Right cardiac atrium (tissue), 5 donors: ENCODE data around the gene PNMT. TPM values are rescaled to one million over a fixed set of nuclear protein-coding genes. Genes with fewer than 3 reads are reported as not detected.
A peak's percentile ranks its signal among the peaks of the same experiment; 100 is the strongest.

Source experiments
- ATAC-seq, 2 donors: fragments of 200-7000 bp; cut with Tn5 transposase; one replicate each; pipeline versions ENCODE4 v1.8.0 to v1.9.1; 2020; ENCODE audit warnings: moderate library complexity in 2 of 2, mild to moderate bottlenecking in 1 of 2
- DNase-seq, 3 donors: peaks; one replicate each; pipeline ENCODE4 v3.0.0-alpha.2; 2020
- H3K27ac ChIP-seq: one replicate; pipeline ENCODE4 v1.5.1; 2013; ENCODE audit warnings: mild to moderate bottlenecking, low read length, control low read depth, moderate library complexity
- H3K27me3 ChIP-seq: one replicate; pipeline ENCODE4 v1.6.1; 2013; ENCODE audit not compliant: control insufficient read depth, insufficient read depth
- H3K4me1 ChIP-seq: one replicate; pipeline ENCODE4 v1.6.1; 2013; ENCODE audit warnings: low read length; ENCODE audit not compliant: control insufficient read depth, insufficient read depth
- H3K4me3 ChIP-seq: one replicate; pipeline ENCODE4 v1.5.1; 2013; ENCODE audit warnings: low read length, control low read depth
- H3K9me3 ChIP-seq: one replicate; pipeline ENCODE4 v1.6.1; 2013; ENCODE audit warnings: low read length; ENCODE audit not compliant: control insufficient read depth
- WGBS: extraction: QIAGEN DNeasy Blood & Tissue Kit; methylation state at CpG from one replicate; pipeline ENCODE4 v1.1.7; 2013; 5-methylcytosine and 5-hydroxymethylcytosine counted together
- intact Hi-C, 4 donors: fragments of 100-400 bp; cut with DNase I; formaldehyde crosslinking; loops; one replicate each; pipeline versions ENCODE4 v1.11.0 to v1.14.0; 2022 to 2023
- polyA plus RNA-seq: library from polyadenylated mRNA; stranded (reverse); fragments of 200-250 nt; gene quantifications from one replicate; pipeline ENCODE4 v1.2.3, GENCODE V29; 2013
- total RNA-seq, 4 donors: library from RNA; stranded (reverse); fragmentation: NEBNext Ultra II Directional; extraction: Animal tissue kit (Norgen Biotek cat#: 25700); gene quantifications; one replicate each; pipeline ENCODE4 v1.2.1, GENCODE V29; 2021
- donor health status: healthy with polysubstance abuse.
- donor health status: DM: no; HTN: yes; CAD: no.
- donor health status: DM: no; HTN: no; CAD: no.
- donor health status: DM: no; HTN: yes; CAD: no; lungs with severe emphysema.
- donor health status: DM: yes; HTN: yes; CAD: no.

The PNMT gene
- total and polyA plus RNA-seq, 5 donors = 18.1 to 39.6 (median 23.1) TPM

- Histone ChIP-seq H3K9me3 (no peaks in the 10 kb centered on the region), H3K27me3 (no peaks in the 10 kb centered on the region), H3K4me1 (peaks cover 24% of the 10 kb centered on the region), H3K27ac (no peak overlapping the region), H3K4me3 (no peak overlapping the region)
- intact Hi-C loops = loop anchor here in 1 of 4 donors (10.0 kb wide), 1 partner anchor 62 kb away; the partner anchor contains the start of gene ERBB2
- 82% methylated on average over 9 of the region's 9 CpGs for WGBS
- no peak for ATAC-seq
- no peak for DNase-seq
Measured at GRCh38 chr17:39642291-39643074, 25.8 kb upstream of the PNMT start.

- ATAC-seq = peak; percentile 15 to 32
- H3K4me3 ChIP-seq = no peak overlapping the region
- no peaks in the 10 kb centered on the region for H3K9me3 ChIP-seq
- 73% methylated on average over 4 of the region's 4 CpGs for WGBS
- H3K27ac ChIP-seq = no peak overlapping the region
- no peaks in the 10 kb centered on the region for H3K27me3 ChIP-seq
- H3K4me1 ChIP-seq = peaks cover 20% of the 10 kb centered on the region
- DNase-seq = no peak
- intact Hi-C loops = loop anchor here in 1 of 4 donors (10.0 kb wide), 1 partner anchor 62 kb away; the partner anchor contains the start of gene ERBB2
Measured at GRCh38 chr17:39643271-39643670, 25.0 kb upstream of the PNMT start.

GRCh38 chr17:39647256-39647655, 21.0 kb upstream of the PNMT start:
- Histone ChIP-seq H3K27ac (no peak overlapping the region), H3K4me3 (no peak overlapping the region), H3K27me3 (no peaks in the 10 kb centered on the region), H3K4me1 (peaks cover 6% of the 10 kb centered on the region), H3K9me3 (no peaks in the 10 kb centered on the region)
- ATAC-seq (no peak), DNase-seq (no peak)
- intact Hi-C loops = loop anchor here in 1 of 4 donors (10.0 kb wide), 1 partner anchor 58 kb away; the partner anchor contains the start of gene ERBB2
- WGBS = 63% methylated on average over 5 of the region's 5 CpGs

GRCh38 chr17:39648616-39649366, 19.5 kb upstream of the PNMT start:
- Histone ChIP-seq H3K9me3 (no peaks in the 10 kb centered on the region), H3K4me3 (no peak overlapping the region), H3K27me3 (no peaks in the 10 kb centered on the region), H3K27ac (no peak overlapping the region), H3K4me1 (no peaks in the 10 kb centered on the region)
- DNase-seq (no peak), ATAC-seq (no peak)
- WGBS = 83% methylated on average over 15 of the region's 15 CpGs
- intact Hi-C loops = loop anchor here in 1 of 4 donors (10.0 kb wide), 1 partner anchor 56 kb away; the partner anchor contains the start of gene ERBB2

GRCh38 chr17:39650121-39650579, 18.1 kb upstream of the PNMT start:
- H3K9me3 ChIP-seq = no peaks in the 10 kb centered on the region
- no peaks in the 10 kb centered on the region for H3K27me3 ChIP-seq
- H3K4me3 ChIP-seq = no peak overlapping the region
- ATAC-seq (no peak), DNase-seq (no peak)
- H3K27ac ChIP-seq = no peak overlapping the region
- intact Hi-C loops = no loop called here
- WGBS = 87% methylated on average over 11 of the region's 11 CpGs
- no peaks in the 10 kb centered on the region for H3K4me1 ChIP-seq

- whole genome bisulfite sequencing = 60% methylated on average over 8 of the region's 8 CpGs
- H3K9me3 ChIP-seq = no peaks in the 10 kb centered on the region
- H3K4me1 ChIP-seq = no peaks in the 10 kb centered on the region
- intact Hi-C loops = no loop called here
- no peaks in the 10 kb centered on the region for H3K27me3 ChIP-seq
- H3K27ac ChIP-seq = no peak overlapping the region
- H3K4me3 ChIP-seq = no peak overlapping the region
- ATAC-seq (no peak), DNase-seq (no peak)
Measured at GRCh38 chr17:39651923-39652586, 16.2 kb upstream of the PNMT start.

- WGBS = 56% methylated on average over 7 of the region's 7 CpGs
- no peak for DNase-seq
- intact Hi-C loops = no loop called here
- H3K9me3 ChIP-seq = no peaks in the 10 kb centered on the region
- peak; percentile 12 to 22 for ATAC-seq
- H3K27me3 ChIP-seq = no peaks in the 10 kb centered on the region
- H3K4me3 ChIP-seq = no peak overlapping the region
- no peaks in the 10 kb centered on the region for H3K4me1 ChIP-seq
- H3K27ac ChIP-seq = no peak overlapping the region
Measured at GRCh38 chr17:39652587-39653315, 15.5 kb upstream of the PNMT start.

GRCh38 chr17:39653316-39653661, 15.0 kb upstream of the PNMT start:
- Histone ChIP-seq H3K4me3 (no peak overlapping the region), H3K9me3 (no peaks in the 10 kb centered on the region), H3K27ac (no peak overlapping the region), H3K4me1 (no peaks in the 10 kb centered on the region), H3K27me3 (no peaks in the 10 kb centered on the region)
- intact Hi-C loops = no loop called here
- ATAC-seq (peak; percentile 7 to 20), DNase-seq (no peak)
- 80% methylated on average over 12 of the region's 12 CpGs for WGBS

GRCh38 chr17:39653662-39654331, 14.5 kb upstream of the PNMT start:
- Histone ChIP-seq H3K4me1 (peaks cover 2% of the 10 kb centered on the region), H3K4me3 (no peak overlapping the region), H3K27ac (no peak overlapping the region), H3K27me3 (no peaks in the 10 kb centered on the region), H3K9me3 (no peaks in the 10 kb centered on the region)
- 67% methylated on average over 14 of the region's 14 CpGs for WGBS
- ATAC-seq (peak; percentile 32 to 45), DNase-seq (peak; percentile 70 to 86 (median 86))
- intact Hi-C loops = no loop called here

- intact Hi-C loops = no loop called here
- Histone ChIP-seq H3K27ac (no peak overlapping the region), H3K27me3 (no peaks in the 10 kb centered on the region), H3K4me3 (no peak overlapping the region), H3K4me1 (peaks cover 2% of the 10 kb centered on the region), H3K9me3 (no peaks in the 10 kb centered on the region)
- no peak for ATAC-seq
- no peak for DNase-seq
- WGBS = 92% methylated on average over 2 of the region's 2 CpGs
Measured at GRCh38 chr17:39655105-39655504, 13.1 kb upstream of the PNMT start.
